ENCODE measurements around the gene GSG1L.

GSG1L gene

GRCh38 chr16:27932542-27933135 is 130.9 kb downstream of the GSG1L start:
- no peak for DNase-seq

- no peak for DNase-seq
These were observed 133.7 kb downstream of the GSG1L start for GRCh38 chr16:27929818-27930217.

DNA sequence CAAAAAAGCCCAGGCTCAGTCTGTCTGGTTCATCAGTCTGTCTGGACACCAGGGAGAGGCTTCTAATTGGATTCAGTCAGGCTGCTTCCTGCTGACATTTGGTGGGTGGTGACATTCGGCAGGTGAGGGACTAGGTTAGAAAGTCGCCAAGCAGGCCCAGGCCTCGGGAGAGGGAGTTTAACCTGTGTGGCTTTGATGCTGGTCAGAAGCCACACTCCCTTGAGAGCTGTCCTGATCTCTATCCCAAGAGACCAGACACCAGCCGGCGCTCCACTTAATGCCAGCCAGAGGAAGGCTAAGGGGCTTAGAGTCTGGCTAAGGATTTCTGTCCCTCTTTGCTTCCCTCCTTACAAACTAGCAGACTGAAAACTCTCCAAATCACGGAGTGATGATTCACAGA is 135.0 kb downstream of the GSG1L start:
- no peak for DNase-seq

DNA sequence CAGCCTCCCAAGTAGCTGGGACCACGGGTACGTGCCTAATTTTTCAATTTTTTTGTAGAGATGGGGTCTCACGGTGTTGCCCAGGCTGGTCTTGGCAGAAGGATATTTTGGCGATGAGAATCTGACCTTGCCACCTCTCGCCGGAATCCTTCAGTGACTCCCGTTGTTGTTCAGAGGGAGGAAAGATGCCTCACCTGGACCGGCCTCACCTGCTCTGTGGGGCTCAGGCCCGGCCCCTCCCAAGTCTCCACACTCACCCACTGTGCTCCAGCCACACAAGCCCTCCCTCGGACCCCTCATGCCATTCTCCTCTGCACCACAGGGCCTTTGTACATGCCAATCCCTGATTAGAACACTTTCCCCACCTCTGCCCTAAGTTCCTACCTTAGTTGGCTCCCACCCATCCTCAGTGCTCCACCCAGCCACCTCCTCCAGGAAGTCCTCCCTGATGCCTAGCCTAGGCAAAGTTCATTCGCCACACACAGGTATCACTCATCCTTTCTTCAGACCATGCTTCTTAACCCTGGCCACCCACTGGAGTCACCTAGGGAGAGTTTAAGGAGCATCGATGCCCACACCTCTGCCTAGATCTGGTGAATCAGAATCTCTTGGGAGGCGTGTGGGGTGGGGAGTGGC is 136.1 kb downstream of the GSG1L start:
- DNase-seq: no peak

DNA sequence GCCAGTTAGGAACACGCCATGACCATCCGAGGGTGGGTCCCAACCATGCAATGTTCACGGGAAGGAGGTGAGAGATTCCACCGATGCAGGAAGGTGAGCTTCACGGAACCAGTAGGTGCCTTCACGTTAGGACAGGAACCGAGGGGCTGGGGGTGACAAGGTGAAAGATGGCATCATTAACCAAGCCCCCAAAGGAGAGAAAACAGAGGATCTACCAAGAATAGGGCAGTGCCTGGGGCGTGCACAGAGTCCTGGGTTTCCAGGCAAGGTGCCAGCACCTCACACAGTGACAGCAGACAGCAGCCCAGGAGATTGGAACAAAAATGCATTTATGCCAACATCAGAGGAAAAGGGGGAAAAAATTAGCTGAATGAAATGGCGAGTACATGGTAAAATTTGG is 137.9 kb downstream of the GSG1L start:
- DNase-seq: no peak

DNA sequence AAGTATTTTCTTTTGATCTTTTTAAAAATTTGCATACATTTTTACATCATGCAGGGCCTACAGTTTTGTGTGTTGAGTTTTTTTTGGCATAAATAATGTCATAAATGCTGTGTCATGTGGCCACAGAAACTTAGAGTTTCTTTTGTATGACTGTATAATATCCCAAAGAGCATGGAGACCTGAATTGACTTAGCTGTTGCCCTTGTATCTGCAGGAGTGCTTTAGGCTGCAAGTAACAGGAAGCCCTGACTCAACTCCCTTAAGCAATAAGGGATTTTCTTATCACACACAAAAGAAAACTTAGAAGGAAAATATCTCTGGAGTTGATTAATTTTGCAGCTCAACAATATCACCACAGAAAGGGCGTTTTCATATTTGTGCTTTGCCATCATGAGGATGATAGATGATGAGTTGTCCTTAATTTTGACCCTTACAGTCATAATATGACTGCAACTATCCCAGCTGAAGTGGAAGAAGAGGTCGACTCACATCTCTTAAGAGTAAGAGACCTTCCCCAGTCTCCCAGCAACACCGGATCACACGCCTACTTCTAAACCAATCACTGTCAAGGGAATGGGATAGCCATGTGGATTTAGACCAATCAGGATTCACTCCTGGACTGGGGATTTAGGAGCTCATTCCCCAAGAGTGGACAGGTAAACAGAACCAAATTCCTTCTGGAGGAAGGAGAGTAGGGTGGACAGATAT is 138.9 kb downstream of the GSG1L start:
- DNase-seq: no peak

DNA sequence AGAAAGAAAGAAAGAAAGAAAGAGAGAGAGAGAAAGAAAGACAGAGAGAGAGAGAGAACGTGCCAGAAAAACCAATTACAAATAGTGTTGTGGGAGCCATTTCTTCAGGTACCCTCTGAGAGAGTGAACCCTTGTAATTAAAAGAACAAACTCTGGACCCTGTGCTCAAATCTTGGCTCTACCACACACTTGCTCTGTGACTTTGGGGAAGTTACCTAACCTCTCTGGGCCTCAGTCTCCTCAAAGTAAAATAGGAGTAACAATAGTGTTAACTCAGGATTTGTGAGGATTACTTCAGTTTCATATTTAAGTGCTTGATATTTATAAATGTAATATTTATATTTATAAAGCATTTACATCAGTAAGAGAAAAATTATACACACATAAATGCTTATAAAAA is 139.8 kb downstream of the GSG1L start:
- DNase-seq: no peak

DNA sequence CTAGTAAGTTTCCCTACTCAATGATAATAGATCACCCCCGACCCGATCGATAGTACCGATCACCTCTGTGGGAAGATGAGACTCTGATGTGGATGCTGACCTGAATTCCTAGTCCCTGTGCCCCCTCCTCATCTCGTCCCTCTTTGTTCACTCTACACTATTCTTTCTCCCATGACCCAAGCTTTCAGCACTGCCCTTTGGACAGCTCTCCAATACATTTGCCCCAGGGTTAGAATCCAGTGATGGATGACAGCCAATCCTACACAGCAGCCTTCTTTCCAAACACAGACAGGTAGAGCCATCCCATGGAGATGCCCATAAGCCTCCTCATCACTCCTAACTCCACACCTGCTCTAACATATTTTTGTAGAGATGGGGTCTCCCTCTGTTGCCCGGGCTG is 141.1 kb downstream of the GSG1L start:
- no peak for DNase-seq

GRCh38 chr16:27921134-27921533 is 142.4 kb downstream of the GSG1L start:
- no peak for DNase-seq

GRCh38 chr16:27920391-27920891 is 143.1 kb downstream of the GSG1L start:
- peak; percentile 30 for DNase-seq

DNA sequence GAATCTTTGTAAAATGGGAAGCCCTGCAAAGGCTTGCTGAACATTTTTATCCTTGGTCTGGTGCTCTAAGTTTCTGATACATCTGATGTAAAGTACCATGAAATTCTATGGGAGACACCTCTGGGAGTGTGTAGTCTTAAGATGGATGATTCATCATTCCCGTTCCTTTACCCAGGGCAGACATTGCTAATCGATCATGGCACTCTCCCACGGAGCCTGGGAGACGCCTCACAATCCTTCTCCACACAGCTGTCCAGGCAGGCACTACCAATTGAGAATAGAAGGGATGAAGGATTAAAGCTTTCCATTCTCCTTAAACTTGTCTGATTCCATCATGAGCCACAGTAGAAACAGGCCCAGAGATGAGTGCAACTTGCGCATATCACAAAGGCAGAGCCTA is 144.8 kb downstream of the GSG1L start:
- DNase-seq: no peak

DNA sequence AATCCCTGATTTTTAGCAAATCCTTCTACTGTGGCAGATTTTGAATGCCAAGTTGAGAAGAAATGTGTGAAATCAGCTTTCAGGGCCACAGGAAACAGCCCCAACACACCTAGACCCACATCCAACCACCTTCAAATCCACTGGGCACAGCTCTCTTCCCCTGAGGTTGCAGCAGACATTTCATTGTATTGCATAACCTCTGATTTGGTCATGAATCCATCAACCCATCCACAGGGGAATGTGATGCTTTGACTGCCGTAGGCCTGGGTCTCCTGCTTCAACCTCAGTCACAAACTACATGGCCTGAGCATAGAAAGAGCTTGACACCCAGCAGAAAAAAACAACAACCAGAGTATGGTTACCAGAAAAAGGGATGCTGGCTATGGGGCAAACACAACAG is 145.6 kb downstream of the GSG1L start:
- no peak for DNase-seq

- no peak for DNase-seq
These were observed 152.0 kb downstream of the GSG1L start for GRCh38 chr16:27911486-27911885.

DNA sequence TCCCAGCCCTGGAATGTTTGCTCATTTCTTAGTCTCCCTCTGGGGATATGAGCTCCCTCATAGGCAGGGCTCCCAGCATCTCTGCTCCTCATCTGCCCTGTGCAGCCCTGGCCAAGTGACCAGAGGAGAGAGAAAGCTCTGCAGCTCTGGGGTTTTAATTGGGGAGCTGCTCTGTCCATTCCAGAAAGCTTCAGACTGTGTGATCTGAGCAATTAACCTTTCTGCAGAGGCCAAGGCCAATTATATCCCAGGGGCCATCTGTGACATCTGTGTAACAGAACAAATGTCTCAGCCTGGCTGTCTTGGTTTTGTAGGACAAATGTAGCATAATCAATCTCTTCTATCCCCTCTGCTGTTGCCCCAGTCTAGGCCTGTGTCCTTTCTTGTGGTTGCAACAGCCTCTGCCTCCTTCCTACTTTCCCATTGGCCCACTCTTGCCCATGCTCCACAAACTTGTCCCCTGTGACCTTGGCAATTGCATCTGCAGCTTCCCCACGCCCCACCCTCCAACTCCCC is 156.0 kb downstream of the GSG1L start:
- no peak for DNase-seq

DNA sequence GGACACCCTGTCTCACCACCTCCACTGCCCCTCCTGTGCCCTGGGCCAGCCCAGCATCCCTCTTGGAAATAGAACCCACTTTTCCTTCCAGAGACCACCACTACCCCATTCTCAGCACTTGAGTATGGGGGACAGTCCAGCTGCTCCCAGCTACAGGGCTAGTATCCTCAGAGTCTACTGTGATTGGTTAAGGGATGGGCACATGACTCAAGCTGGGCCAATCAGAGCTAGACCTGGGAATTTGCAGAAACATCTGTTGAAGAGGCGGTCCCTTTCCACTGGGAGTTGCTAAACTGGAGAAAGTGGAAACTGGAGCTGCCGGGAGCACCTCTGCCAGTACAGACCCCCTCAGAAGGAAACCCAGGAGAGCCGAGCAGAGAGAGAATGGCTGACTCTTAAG is 156.6 kb downstream of the GSG1L start:
- DNase-seq: no peak

DNA sequence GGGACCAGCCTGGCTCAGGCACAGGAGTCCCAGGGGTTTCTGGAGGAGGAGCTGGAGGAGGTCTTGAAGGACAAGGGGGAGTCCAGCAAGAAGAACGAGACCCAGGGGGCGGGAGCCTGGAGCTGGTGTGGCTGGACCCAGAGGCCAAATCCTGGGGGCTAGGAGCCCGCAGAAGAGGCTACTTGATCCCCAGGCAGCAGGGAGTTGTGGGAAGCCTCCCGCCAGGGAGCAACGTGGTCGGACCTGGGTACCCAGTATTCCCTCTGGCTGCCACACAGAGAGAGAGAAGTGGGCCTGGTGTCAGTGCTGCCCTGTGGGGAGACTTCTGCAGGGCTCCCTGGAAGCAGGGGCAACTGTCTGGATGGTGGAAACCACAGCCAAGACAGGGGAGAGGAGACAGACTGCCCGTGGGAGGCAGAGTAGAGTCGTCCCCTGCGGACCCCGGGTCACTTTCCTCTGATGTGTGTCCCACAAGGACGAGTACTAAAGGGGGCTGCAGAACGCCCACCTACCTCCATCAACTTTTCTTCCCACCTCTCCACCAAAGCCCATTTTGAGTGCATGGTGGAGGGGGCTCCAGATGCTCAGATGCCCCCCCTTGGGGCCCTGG is 160.4 kb downstream of the GSG1L start:
- DNase-seq: no peak

GRCh38 chr16:27902551-27902950 is 161.0 kb downstream of the GSG1L start:
- DNase-seq: no peak

GRCh38 chr16:27901956-27902355 is 161.6 kb downstream of the GSG1L start:
- DNase-seq: no peak

- DNase-seq: no peak
These were observed 163.8 kb downstream of the GSG1L start for GRCh38 chr16:27899736-27900135.

DNA sequence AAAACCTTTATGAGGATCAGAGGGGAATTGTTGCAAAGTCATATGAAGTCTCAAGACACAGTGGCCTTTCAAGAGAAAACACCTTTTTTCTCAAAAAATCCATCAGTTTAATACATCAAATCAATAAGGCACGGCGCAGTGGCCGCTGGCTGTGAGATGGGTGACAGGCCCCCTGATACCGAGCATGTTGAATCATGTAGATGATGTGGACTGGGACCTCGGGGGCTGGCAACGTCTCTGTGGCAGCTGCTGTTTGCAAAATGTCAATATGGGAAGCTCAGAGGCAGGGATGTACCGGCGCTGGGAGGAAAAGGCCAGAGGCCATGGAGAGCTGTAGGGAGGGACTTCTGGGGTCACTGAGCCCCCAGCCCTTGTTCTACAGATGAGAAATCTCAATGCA is 169.1 kb downstream of the GSG1L start:
- DNase-seq: no peak

DNA sequence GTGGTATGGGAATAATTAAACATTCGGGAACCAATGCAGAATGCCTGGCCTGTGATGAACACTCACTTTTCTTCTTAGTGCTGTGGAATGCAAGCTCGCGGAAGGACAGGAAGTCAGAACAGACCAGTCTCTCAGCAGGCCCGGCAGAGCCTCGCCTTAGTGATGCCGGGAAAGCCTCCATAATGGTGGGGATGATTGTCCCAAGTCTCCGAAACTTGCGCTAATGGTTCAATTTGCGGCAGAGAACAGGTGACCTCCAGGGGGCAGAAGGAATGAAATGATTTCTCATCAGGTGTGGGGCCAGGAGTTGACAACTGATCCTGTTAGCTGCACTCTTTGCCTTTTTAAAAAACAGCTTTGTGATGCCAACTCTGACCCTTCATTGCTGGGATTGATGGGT is 170.6 kb downstream of the GSG1L start:
- DNase-seq: no peak

GRCh38 chr16:27890866-27891265 is 172.6 kb downstream of the GSG1L start:
- DNase-seq: no peak

DNA sequence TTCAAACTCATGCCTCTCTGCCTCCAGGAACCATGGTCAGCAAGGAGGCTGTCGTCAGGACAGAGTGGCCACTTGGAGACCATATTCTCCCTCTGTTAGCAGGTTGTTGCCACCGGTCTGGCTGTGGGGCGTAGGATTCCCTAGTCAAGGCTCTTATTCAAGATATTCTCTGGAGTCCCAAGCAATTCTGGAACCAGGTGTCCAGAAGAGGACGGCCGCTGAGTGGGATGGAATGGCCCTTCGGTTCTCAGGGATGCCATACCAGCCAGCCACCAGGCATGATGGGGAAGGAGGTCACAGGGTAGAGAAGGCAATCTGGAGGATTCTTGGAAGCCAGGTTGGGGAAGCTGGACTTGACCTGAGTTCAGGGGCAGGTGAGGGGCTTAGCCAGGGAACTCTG is 173.5 kb downstream of the GSG1L start:
- no peak for DNase-seq

DNA sequence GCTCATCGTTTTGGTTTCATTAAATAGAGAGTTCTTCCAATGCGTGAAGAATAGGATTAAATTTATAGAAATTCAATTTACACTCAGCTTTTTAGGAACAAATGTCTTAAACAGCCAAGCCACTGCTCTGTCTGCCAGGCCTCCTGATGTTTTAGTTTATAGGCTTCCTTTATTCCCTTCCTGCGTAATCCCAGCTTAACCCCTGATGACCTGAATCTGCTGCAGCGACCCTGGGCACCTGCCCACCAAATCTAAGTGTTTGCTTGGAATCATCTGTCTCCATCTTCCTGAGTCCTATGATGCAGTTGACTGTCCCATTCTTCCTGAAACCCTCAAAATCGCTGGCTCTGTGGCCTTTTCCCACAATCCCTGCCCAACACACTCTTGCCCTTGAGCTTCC is 179.9 kb downstream of the GSG1L start:
- DNase-seq: no peak

Data from DMS79 (cell line).